Left ventricle myocardium superior (tissue), 1 donor: ENCODE data around the gene ID2. TPM values are rescaled to one million over a fixed set of nuclear protein-coding genes. Genes with fewer than 3 reads are reported as not detected.
A peak's percentile ranks its signal among the peaks of the same experiment; 100 is the strongest.

Experiments used
- ATAC-seq: fragments of 200-7000 bp; cut with Tn5 transposase; one replicate; pipeline ENCODE4 v1.9.1; 2020; ENCODE audit warnings: mild to moderate bottlenecking, moderate library complexity
- DNase-seq: peaks from one replicate; pipeline ENCODE4 v3.0.0-alpha.2; 2020
- intact Hi-C: fragments of 100-400 bp; cut with micrococcal nuclease; formaldehyde crosslinking; loops from one replicate; pipeline ENCODE4 v1.11.0; 2022
- long read RNA-seq: library from polyadenylated mRNA; unstranded; transcript quantifications from one replicate; pipeline ENCODE4 v2.0.0, GENCODE V29; 2021
- total RNA-seq: library from RNA; stranded (reverse); fragmentation: NEBNext Ultra II Directional; extraction: Animal tissue kit (Norgen Biotek cat#: 25700); gene quantifications from one replicate; pipeline ENCODE4 v1.2.1, GENCODE V29; 2021
- donor health status: DM: no; HTN: yes; CAD: no; lungs with severe emphysema.

Gene ID2, protein sequence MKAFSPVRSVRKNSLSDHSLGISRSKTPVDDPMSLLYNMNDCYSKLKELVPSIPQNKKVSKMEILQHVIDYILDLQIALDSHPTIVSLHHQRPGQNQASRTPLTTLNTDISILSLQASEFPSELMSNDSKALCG
- total RNA-seq: 30.0 TPM
- long read RNA-seq, transcript ID2-203 (3 exons, 1,362 nt): major isoform, 19 of 22 reads
- long read RNA-seq, partial matches to known transcripts: 0 of 22 reads
- long read RNA-seq, other reads (novel, unspliced or antisense): 2 of 22 reads

- ATAC-seq (peak; percentile 78), DNase-seq (peak; percentile 100)
These were observed at the start of gene ID2 for GRCh38 chr2:8681786-8682692. Gene ID2, plus strand, starts transcription at chr2:8682056. Its CDS starts 110 bp downstream, at chr2:8682166.

DNA sequence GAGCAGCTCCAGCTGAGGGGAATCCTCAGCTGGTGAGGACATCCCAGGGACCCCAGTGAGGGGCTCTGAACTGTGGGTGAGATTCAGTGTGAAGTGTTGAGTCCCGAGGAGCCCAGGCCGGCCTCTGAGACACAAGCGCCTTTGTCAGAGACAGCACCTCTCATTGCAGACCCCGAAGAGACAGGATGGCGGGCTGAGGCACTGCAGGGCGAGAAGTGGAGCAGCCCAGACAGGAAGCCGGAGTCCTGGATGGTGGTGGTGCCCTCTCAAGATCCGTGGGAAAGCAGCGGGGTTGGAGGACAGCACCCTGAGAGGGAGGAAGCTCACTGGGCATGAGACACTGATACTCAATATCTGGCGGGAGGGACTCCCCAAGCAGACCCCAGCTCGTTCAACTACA, 49.1 kb upstream of the ID2 start:
- no peak for DNase-seq
- intact Hi-C loops: no loop called here
- no peak for ATAC-seq

More at GRCh38 chr2:8681786-8682692, at the start of gene ID2:
- intact Hi-C loops: loop anchor here (10.0 kb wide), 1 partner anchor 677 kb away; no protein-coding TSS in a partner anchor

GRCh38 chr2:8633186-8633734, 48.6 kb upstream of the ID2 start:
- ATAC-seq (no peak), DNase-seq (no peak)
- intact Hi-C loops: no loop called here

DNA sequence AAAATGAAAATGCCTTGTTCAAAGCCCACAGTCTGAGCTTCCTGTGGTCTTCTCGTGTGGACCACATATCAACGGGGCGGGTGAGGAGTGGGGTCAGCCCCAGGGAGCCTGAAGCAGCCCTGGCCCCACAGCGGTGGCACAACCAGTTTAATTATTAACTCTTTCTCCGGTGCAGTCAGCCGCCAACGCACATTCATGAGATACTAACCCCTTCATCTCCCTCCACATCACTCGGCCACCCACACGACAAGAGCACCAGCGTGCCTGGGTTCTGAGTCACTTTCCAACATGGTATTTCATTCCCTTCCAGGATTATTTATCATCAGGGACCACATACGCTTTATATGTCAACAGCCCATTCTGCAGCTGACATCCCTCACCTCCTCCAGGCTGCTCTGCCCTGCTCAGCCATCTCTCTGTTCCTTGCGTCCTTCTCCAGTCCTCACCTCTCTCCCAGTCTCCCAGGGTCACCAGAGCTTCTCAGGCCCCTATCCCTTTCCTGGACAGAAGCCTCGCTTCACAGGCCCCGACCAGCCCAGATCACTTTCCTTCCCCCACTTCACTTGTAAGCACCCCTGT, 48.0 kb upstream of the ID2 start:
- ATAC-seq: peak; percentile 77
- no peak for DNase-seq
- intact Hi-C loops: no loop called here

GRCh38 chr2:8634466-8635172, 47.2 kb upstream of the ID2 start:
- no peak for ATAC-seq

GRCh38 chr2:8636041-8636491, 45.8 kb upstream of the ID2 start:
- no peak for DNase-seq
- intact Hi-C loops: no loop called here
- ATAC-seq: no peak

More at GRCh38 chr2:8634466-8635172, 47.2 kb upstream of the ID2 start:
- intact Hi-C loops: no loop called here
- DNase-seq: no peak

- DNase-seq (no peak), ATAC-seq (no peak)
- intact Hi-C loops: no loop called here
These were observed 44.9 kb upstream of the ID2 start for GRCh38 chr2:8636721-8637636.

- DNase-seq (no peak), ATAC-seq (no peak)
- intact Hi-C loops: no loop called here
These were observed 43.5 kb upstream of the ID2 start for GRCh38 chr2:8638327-8638726.

GRCh38 chr2:8639122-8639635, 42.7 kb upstream of the ID2 start:
- intact Hi-C loops: no loop called here
- ATAC-seq: no peak
- DNase-seq: no peak

GRCh38 chr2:8640498-8640897, 41.4 kb upstream of the ID2 start:
- ATAC-seq (no peak), DNase-seq (no peak)
- intact Hi-C loops: no loop called here

GRCh38 chr2:8641301-8641965, 40.4 kb upstream of the ID2 start:
- ATAC-seq (no peak), DNase-seq (no peak)
- intact Hi-C loops: no loop called here

- ATAC-seq: no peak
- DNase-seq: no peak
- intact Hi-C loops: no loop called here
These were observed 39.3 kb upstream of the ID2 start for GRCh38 chr2:8642366-8643068.

GRCh38 chr2:8643250-8643995, 38.4 kb upstream of the ID2 start:
- intact Hi-C loops: no loop called here
- no peak for ATAC-seq
- no peak for DNase-seq

DNA sequence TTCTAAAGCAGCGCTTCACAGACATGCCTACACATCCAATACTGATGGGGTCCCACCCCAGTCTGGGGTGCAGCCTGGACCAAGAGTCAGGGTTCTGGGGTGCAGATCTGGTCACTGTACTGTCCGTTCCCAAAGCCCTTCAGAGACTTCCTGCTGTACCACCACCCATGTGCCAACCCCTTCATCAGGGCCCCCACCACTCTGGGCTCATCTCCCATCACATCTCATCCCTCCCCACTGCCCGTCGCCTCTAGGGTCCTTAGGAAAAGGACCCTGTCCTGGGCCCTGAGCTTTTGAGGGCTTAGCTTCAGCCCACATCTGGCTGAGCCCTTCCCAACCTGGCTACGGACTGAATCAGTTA, 37.9 kb upstream of the ID2 start:
- DNase-seq (no peak), ATAC-seq (no peak)
- intact Hi-C loops: no loop called here

DNA sequence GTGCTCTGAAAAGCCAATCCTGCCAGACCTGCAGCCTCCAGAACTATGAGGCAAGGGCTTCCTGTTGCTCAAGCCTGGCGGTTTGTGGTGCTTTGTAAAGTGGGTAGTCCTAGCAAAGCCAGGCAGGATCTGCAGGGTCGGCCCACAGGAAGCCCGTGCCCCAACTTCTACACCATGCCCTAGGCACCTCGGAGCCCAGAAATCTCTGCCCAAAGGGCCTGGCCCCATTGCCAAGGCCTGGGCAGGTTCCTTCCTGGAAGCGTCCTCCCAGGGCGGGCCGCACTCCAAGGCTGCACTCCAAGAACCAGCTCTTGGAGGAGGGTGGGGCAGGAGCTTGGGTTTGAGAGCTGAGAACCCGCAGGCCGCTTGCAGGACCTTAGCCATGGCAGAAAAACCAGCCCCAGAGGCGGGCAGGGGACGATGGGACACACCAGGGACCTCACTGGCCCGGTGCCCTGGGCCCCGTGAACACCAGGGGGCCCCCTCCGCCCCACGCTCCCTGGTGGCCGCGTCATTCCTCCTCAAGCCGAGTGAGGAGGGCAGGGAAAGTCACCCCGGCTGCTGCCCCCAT, 37.2 kb upstream of the ID2 start:
- peak; percentile 80 for ATAC-seq
- intact Hi-C loops: no loop called here
- peak; percentile 55 for DNase-seq
